Psoas muscle (tissue), 8 donors: ENCODE data around the gene IPO8. TPM values are rescaled to one million over a fixed set of nuclear protein-coding genes. Genes with fewer than 3 reads are reported as not detected.

Source experiments
- ATAC-seq, 4 donors: fragments of 200-7000 bp; cut with Tn5 transposase; one replicate each; pipeline ENCODE4 v1.9.1; 2020; ENCODE audit warnings: moderate library complexity in 3 of 4, mild to moderate bottlenecking in 2 of 4
- DNase-seq, 2 donors: peaks; one replicate each; pipeline ENCODE4 v3.0.0-alpha.2; 2020
- H3K27ac ChIP-seq: fragments of 200-600 bp; one replicate; pipeline ENCODE4 v1.8.0; 2022
- H3K27me3 ChIP-seq, 3 donors: fragments of 200-600 bp in 1 of 3; one replicate each; pipeline versions ENCODE4 v1.6.1 to v1.8.0; 2013 to 2022; ENCODE audit warnings: low read length in 2 of 3, mild to moderate bottlenecking in 2 of 3, moderate library complexity in 1 of 3; ENCODE audit not compliant: insufficient read depth in 3 of 3
- H3K36me3 ChIP-seq, 2 donors: fragments of 200-600 bp in 1 of 2; one replicate each; pipeline versions ENCODE4 v1.6.1 to v1.8.0; 2013 to 2022; ENCODE audit warnings: low read depth in 1 of 2, mild to moderate bottlenecking in 1 of 2, moderate library complexity in 1 of 2; ENCODE audit not compliant: insufficient read depth in 1 of 2
- H3K4me1 ChIP-seq: fragments of 200-600 bp; one replicate; pipeline ENCODE4 v1.8.0; 2022
- H3K4me3 ChIP-seq: fragments of 200-600 bp; one replicate; pipeline ENCODE4 v1.8.0; 2022; ENCODE audit warnings: mild to moderate bottlenecking
- H3K9me3 ChIP-seq: fragments of 200-600 bp; one replicate; pipeline ENCODE4 v1.8.0; 2022
- CTCF ChIP-seq: fragments of 200-600 bp; IDR thresholded peaks from one replicate; pipeline ENCODE4 v1.8.0; 2022; ENCODE audit warnings: antibody characterized with exemption
- WGBS, 3 donors: extraction: QIAGEN DNeasy Blood & Tissue Kit; methylation state at CpG; one replicate each; pipeline versions ENCODE4 v1.1.6 to v1.1.7; 2013; 5-methylcytosine and 5-hydroxymethylcytosine counted together
- intact Hi-C, 2 donors: fragments of 100-400 bp; cut with DNase I; formaldehyde crosslinking; loops; one replicate each; pipeline versions ENCODE4 v1.11.0 to v1.14.2; 2022
- polyA plus RNA-seq, 3 donors: library from polyadenylated mRNA; stranded (reverse); fragments of 200-250 nt; gene quantifications; one replicate each; pipeline ENCODE4 v1.2.3, GENCODE V29; 2013
- total RNA-seq, 4 donors: library from RNA; stranded (reverse); fragmentation: NEBNext Ultra II Directional in 2 of 4; extraction: Animal tissue kit (Norgen Biotek cat#: 25700) in 2 of 4; gene quantifications; one replicate each; pipeline versions ENCODE4 v1.2.1 to v1.2.4, GENCODE V29; 2021 to 2023
- donor health status: healthy with polysubstance abuse.
- donor health status: DM: no; HTN: no; CAD: no; lungs with moderate emphysema.
- donor health status: Bipolar disorder and iron deficiency.
- donor health status: healthy.
- donor health status: DM: yes; HTN: yes; CAD: no.
- donor health status: DM: no; HTN: no; CAD: no.
- donor health status: DM: no; HTN: no; CAD: no.
- donor health status: DM: yes; HTN: yes; CAD: no.

Gene IPO8
- total and polyA plus RNA-seq, 7 donors: 9.8 to 37.2 (median 22.8) TPM

DNA sequence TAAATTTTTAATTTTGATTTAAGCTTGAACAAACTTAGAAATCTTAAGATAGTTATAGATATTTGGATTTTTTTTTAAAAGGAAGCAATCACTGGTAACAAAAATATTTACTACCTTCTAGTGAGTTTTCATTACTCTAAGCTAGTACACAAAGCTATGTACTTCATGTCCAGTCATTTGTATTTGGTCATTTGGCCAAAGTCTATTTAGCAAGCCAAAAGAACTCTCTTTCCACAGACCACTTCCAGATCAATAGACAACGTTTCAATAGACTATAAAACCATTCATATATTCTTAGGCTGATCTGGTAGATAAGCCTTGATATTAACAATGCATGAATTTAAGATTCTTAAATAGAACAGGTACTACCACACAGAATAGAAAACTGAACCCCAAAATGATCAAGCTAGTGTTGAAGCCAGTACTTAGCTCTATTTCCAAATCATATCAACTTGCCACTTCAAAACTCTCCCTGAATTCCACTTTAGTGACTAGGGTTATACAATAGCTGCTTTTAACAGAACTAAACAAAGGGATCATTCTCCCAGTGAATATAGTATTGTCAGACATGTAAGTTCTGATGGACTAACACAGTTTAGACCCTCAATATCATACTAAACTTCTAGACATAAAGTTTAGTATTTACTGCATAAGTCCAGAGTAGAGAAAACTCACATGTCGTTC lies 37.4 kb upstream of the IPO8 start:
- Histone ChIP-seq H3K27me3 (no peaks in the 10 kb centered on the region), H3K27ac (no peak overlapping the region), H3K36me3 (peaks cover 4 to 52% of the 10 kb centered on the region in 2 donors), H3K4me1 (no peaks in the 10 kb centered on the region), H3K9me3 (no peaks in the 10 kb centered on the region), H3K4me3 (no peak overlapping the region)
- intact Hi-C loops: no loop called here
- DNase-seq (no peak), ATAC-seq (no peak)
- WGBS, 3 donors: 86 to 92% (median 90%) methylated on average over 2 of the region's 2 CpGs
- no peak for TF ChIP-seq CTCF

GRCh38 chr12:30730011-30730410 lies 34.3 kb upstream of the IPO8 start:
- Histone ChIP-seq H3K36me3 (peaks cover 4 to 64% of the 10 kb centered on the region in 2 donors), H3K4me3 (no peak overlapping the region), H3K4me1 (no peaks in the 10 kb centered on the region), H3K9me3 (no peaks in the 10 kb centered on the region), H3K27me3 (no peaks in the 10 kb centered on the region), H3K27ac (no peak overlapping the region)
- no peak for TF ChIP-seq CTCF
- WGBS, 3 donors: 93 to 97% (median 95%) methylated on average over 2 of the region's 2 CpGs
- intact Hi-C loops: no loop called here
- ATAC-seq (no peak), DNase-seq (no peak)

- H3K27ac ChIP-seq: no peak overlapping the region
- ATAC-seq: no peak
- WGBS, 3 donors: 92 to 94% (median 94%) methylated on average over 4 of the region's 4 CpGs
- H3K4me3 ChIP-seq: no peak overlapping the region
- no peaks in the 10 kb centered on the region for H3K9me3 ChIP-seq
- intact Hi-C loops: no loop called here
- H3K4me1 ChIP-seq: no peaks in the 10 kb centered on the region
- H3K27me3 ChIP-seq: no peaks in the 10 kb centered on the region
- no peak for TF ChIP-seq CTCF
- H3K36me3 ChIP-seq: peaks cover 4 to 64% of the 10 kb centered on the region in 2 donors
- no peak for DNase-seq
Measured at GRCh38 chr12:30729547-30729946, 33.9 kb upstream of the IPO8 start.

DNA sequence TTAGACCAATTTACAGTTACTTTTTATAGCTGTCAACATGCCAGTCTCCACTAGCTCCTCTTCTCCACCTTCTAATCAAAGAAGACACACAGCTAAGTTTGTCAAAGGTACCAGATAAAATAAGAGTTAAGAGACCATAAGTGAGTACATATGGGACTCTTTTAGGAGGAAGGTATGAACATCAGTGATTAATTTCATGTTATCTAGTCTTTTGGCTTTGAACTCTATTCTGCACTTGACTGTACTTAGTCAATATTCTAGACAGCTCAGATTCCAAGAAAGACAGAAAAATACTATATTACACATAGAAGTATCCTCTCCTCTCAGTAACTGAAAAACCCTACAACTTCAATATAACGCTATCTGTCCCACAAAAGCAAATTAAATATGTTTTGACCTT lies 31.0 kb upstream of the IPO8 start:
- WGBS, 3 donors: 100% methylated on average over 1 of the region's 1 CpG
- Histone ChIP-seq H3K9me3 (no peaks in the 10 kb centered on the region), H3K27me3 (no peaks in the 10 kb centered on the region), H3K4me3 (no peak overlapping the region), H3K27ac (no peak overlapping the region), H3K36me3 (peaks cover 4 to 78% of the 10 kb centered on the region in 2 donors), H3K4me1 (no peaks in the 10 kb centered on the region)
- intact Hi-C loops: no loop called here
- no peak for DNase-seq
- TF ChIP-seq CTCF: no peak
- ATAC-seq: no peak

GRCh38 chr12:30725739-30726138 lies 30.1 kb upstream of the IPO8 start:
- TF ChIP-seq CTCF: no peak
- no peak overlapping the region for H3K4me3 ChIP-seq
- no peak overlapping the region for H3K27ac ChIP-seq
- peaks cover 4 to 82% of the 10 kb centered on the region in 2 donors for H3K36me3 ChIP-seq
- H3K9me3 ChIP-seq: no peaks in the 10 kb centered on the region
- no peaks in the 10 kb centered on the region for H3K27me3 ChIP-seq
- DNase-seq (no peak), ATAC-seq (no peak)
- WGBS, 3 donors: 90 to 100% (median 91%) methylated on average over 1 of the region's 1 CpG
- no peaks in the 10 kb centered on the region for H3K4me1 ChIP-seq
- intact Hi-C loops: no loop called here
